DND-41 (cell line): Measurements from ENCODE around the gene EED.

ENCODE experiments used
- ATAC-seq: fragments of 200-7000 bp; cut with Tn5 transposase; 3 replicates; pipeline ENCODE4 v1.9.1; 2021; ENCODE audit warnings: low read depth; ENCODE audit not compliant: insufficient read depth
- DNase-seq: peaks from one replicate; pipeline ENCODE4 v3.0.0-alpha.2; 2020
- H2AFZ ChIP-seq: 2 replicates; pipeline ENCODE4 v1.6.0; 2012; ENCODE audit warnings: low read depth, low read length
- H3K27ac ChIP-seq: 2 replicates; pipeline ENCODE4 v1.5.1; 2012; ENCODE audit warnings: low read length, inconsistent platforms
- H3K27me3 ChIP-seq: fragments of 200-600 bp; sonication (generic); 2 replicates; pipeline ENCODE4 v1.6.0; 2012; ENCODE audit warnings: low read length, mild to moderate bottlenecking, inconsistent platforms; ENCODE audit not compliant: insufficient read depth, poor library complexity
- H3K36me3 ChIP-seq: 2 replicates; pipeline ENCODE4 v1.5.1; 2012; ENCODE audit warnings: low read length, inconsistent platforms; ENCODE audit not compliant: insufficient read depth
- H3K4me1 ChIP-seq: 2 replicates; pipeline ENCODE4 v1.5.1; 2012; ENCODE audit warnings: mild to moderate bottlenecking, low read length; ENCODE audit not compliant: insufficient read depth
- H3K4me2 ChIP-seq: 2 replicates; pipeline ENCODE4 v1.6.0; 2012; ENCODE audit warnings: mild to moderate bottlenecking, moderate library complexity, low read length, inconsistent platforms; ENCODE audit not compliant: insufficient read depth
- H3K4me3 ChIP-seq, 2 experiments: fragments of 200-600 bp in 1 of 2; shearing (Covaris generic) in 1 of 2; 2 replicates each; pipeline ENCODE4 v1.5.1; 2012 to 2016; ENCODE audit warnings: inconsistent platforms in 2 of 2, low read length in 2 of 2, mild to moderate bottlenecking in 2 of 2, low read depth in 1 of 2, moderate library complexity in 1 of 2
- H3K79me2 ChIP-seq: 2 replicates; pipeline ENCODE4 v1.6.0; 2012; ENCODE audit warnings: low read length, inconsistent platforms; ENCODE audit not compliant: insufficient read depth
- H3K9ac ChIP-seq: 2 replicates; pipeline ENCODE4 v1.6.0; 2012; ENCODE audit warnings: low read depth, mild to moderate bottlenecking, inconsistent platforms, low read length, moderate library complexity
- H3K9me3 ChIP-seq: 2 replicates; pipeline ENCODE4 v1.5.1; 2012; ENCODE audit warnings: low read length, moderate library complexity, mild to moderate bottlenecking, inconsistent platforms; ENCODE audit not compliant: insufficient read depth, severe bottlenecking
- H4K20me1 ChIP-seq: 2 replicates; pipeline ENCODE4 v1.6.0; 2012; ENCODE audit warnings: low read length; ENCODE audit not compliant: insufficient read depth
- EZH2 ChIP-seq: IDR thresholded peaks from 3 replicates; pipeline ENCODE4 v1.6.1; 2012; ENCODE audit warnings: borderline replicate concordance, low read depth, mild to moderate bottlenecking, moderate library complexity, low read length, inconsistent platforms; ENCODE audit not compliant: severe bottlenecking
- TF ChIP-seq, protein P1 (sequence below): IDR thresholded peaks from 2 replicates; pipeline ENCODE4 v1.5.1; 2012; ENCODE audit warnings: borderline replicate concordance, low read length, moderate library complexity, mild to moderate bottlenecking; ENCODE audit not compliant: poor library complexity, severe bottlenecking; ENCODE audit errors: extremely low read depth

Gene EED

GRCh38 chr11:86211619-86212018, 32.9 kb upstream of the EED start:
- H3K9me3 ChIP-seq, result no peaks in the 10 kb centered on the region
- ATAC-seq, result no peak

DNA sequence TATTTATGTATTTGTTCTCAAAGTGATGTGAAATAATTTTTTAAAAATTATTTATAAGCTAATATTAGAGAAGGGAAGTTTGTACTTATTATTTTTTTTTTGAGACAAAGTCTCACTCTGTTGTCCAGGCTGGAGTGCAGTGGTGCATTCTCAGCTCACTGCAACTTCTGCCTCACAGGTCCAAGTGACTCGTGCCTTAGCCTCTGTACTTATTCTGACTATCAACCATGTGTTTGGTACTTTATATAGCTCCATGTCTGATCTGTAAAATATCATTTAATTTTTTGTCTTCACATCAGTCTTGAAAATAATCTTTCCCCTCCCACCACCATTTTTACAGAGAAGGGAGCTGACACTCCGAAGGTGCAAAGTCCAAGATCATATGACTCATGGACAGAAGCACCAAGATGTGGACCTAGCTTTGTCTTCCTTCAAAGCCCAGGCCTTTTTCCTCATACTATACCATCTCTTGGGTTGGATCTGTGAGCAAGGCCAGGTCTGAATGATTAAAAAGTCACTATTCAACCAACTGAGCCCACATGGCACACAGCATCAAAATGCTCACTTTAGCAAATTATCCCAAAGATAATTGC, 32.4 kb upstream of the EED start:
- H3K4me1 ChIP-seq, result no peaks in the 10 kb centered on the region
- ATAC-seq, result no peak
- H3K4me2 ChIP-seq, result no peak overlapping the region

More at GRCh38 chr11:86211619-86212018, 32.9 kb upstream of the EED start:
- no peak overlapping the region for H3K9ac ChIP-seq
- H3K36me3 ChIP-seq, result no peaks in the 10 kb centered on the region
- no peaks in the 10 kb centered on the region for H4K20me1 ChIP-seq
- H3K27ac ChIP-seq, result no peak overlapping the region
- no peaks in the 10 kb centered on the region for H3K4me1 ChIP-seq
- H3K27me3 ChIP-seq, result peaks cover 9% of the 10 kb centered on the region
- H3K79me2 ChIP-seq, result no peaks in the 10 kb centered on the region
- no peak overlapping the region for H3K4me3 ChIP-seq
- no peak overlapping the region for H2AFZ ChIP-seq
- no peak overlapping the region for H3K4me2 ChIP-seq
- no peak for TF ChIP-seq EZH2
- TF ChIP-seq, protein P1, sequence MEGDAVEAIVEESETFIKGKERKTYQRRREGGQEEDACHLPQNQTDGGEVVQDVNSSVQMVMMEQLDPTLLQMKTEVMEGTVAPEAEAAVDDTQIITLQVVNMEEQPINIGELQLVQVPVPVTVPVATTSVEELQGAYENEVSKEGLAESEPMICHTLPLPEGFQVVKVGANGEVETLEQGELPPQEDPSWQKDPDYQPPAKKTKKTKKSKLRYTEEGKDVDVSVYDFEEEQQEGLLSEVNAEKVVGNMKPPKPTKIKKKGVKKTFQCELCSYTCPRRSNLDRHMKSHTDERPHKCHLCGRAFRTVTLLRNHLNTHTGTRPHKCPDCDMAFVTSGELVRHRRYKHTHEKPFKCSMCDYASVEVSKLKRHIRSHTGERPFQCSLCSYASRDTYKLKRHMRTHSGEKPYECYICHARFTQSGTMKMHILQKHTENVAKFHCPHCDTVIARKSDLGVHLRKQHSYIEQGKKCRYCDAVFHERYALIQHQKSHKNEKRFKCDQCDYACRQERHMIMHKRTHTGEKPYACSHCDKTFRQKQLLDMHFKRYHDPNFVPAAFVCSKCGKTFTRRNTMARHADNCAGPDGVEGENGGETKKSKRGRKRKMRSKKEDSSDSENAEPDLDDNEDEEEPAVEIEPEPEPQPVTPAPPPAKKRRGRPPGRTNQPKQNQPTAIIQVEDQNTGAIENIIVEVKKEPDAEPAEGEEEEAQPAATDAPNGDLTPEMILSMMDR, result no peak
- DNase-seq, result no peak

GRCh38 chr11:86214710-86215109, 29.8 kb upstream of the EED start:
- Histone ChIP-seq H3K4me3 (no peak overlapping the region), H3K9ac (no peak overlapping the region), H4K20me1 (no peaks in the 10 kb centered on the region), H3K27ac (no peak overlapping the region), H3K79me2 (no peaks in the 10 kb centered on the region), H3K36me3 (no peaks in the 10 kb centered on the region), H3K4me2 (no peak overlapping the region), H3K4me1 (no peaks in the 10 kb centered on the region), H3K9me3 (no peaks in the 10 kb centered on the region), H2AFZ (no peak overlapping the region), H3K27me3 (peaks cover 12% of the 10 kb centered on the region)
- TF ChIP-seq, protein P1, result no peak
- TF ChIP-seq EZH2, result no peak
- DNase-seq (no peak), ATAC-seq (no peak)

More for the DNA sequence above, 32.4 kb upstream of the EED start:
- Histone ChIP-seq H3K27me3 (peaks cover 9% of the 10 kb centered on the region), H3K36me3 (no peaks in the 10 kb centered on the region), H3K9ac (no peak overlapping the region), H3K4me3 (no peak overlapping the region), H2AFZ (no peak overlapping the region), H4K20me1 (no peaks in the 10 kb centered on the region), H3K79me2 (no peaks in the 10 kb centered on the region), H3K9me3 (no peaks in the 10 kb centered on the region), H3K27ac (no peak overlapping the region)
- DNase-seq, result no peak
- no peak for TF ChIP-seq EZH2
- TF ChIP-seq, protein P1, result no peak
